IPS-18c (cell line): Measurements from ENCODE around the gene RAB25.
"Not testable (repeated sequence)": the region's sequence is repeated elsewhere in the genome, so short reads cannot be mapped to it uniquely, and the experiment has no call there.

Source experiments
- H3K4me3 ChIP-seq: 2 replicates; pipeline ENCODE4 v1.7.0; 2013; ENCODE audit warnings: low read depth, mild to moderate bottlenecking, low read length, moderate library complexity; ENCODE audit not compliant: insufficient read depth
- H3K9me3 ChIP-seq: one replicate; pipeline ENCODE4 v1.6.1; 2013; ENCODE audit warnings: mild to moderate bottlenecking, low read length, moderate library complexity; ENCODE audit not compliant: control insufficient read depth, insufficient read depth

Gene RAB25

GRCh38 chr1:156060937-156061636 lies at the start of gene RAB25:
TSS of gene RAB25 (plus strand) at chr1:156061160. CDS start at chr1:156061401, 241 bp downstream.
- H3K9me3 ChIP-seq, result no peaks in the 10 kb centered on the region
- peak within 1 kb of the TSS; percentile 53; the same call in 1 of the 2 replicates for H3K4me3 ChIP-seq

- Histone ChIP-seq H3K9me3 (no peaks in the 10 kb centered on the region), H3K4me3 (no peak overlapping the region)
These were observed 48.7 kb upstream of the RAB25 start for GRCh38 chr1:156012051-156012817.

- Histone ChIP-seq H3K9me3 (no peaks in the 10 kb centered on the region), H3K4me3 (no peak overlapping the region)
These were observed 46.1 kb upstream of the RAB25 start for GRCh38 chr1:156014829-156015228.

- Histone ChIP-seq H3K9me3 (no peaks in the 10 kb centered on the region), H3K4me3 (peak overlapping the region; percentile 75)
These were observed 41.0 kb upstream of the RAB25 start for GRCh38 chr1:156019946-156020292.

- Histone ChIP-seq H3K4me3 (peak within 1 kb of the TSS; percentile 75), H3K9me3 (no peaks in the 10 kb centered on the region)
These were observed 40.5 kb upstream of the RAB25 start, which contains the start of gene SSR2 for GRCh38 chr1:156020293-156021092. TSS of gene SSR2 (minus strand) at chr1:156020951. CDS start at chr1:156020167, 784 bp downstream.

DNA sequence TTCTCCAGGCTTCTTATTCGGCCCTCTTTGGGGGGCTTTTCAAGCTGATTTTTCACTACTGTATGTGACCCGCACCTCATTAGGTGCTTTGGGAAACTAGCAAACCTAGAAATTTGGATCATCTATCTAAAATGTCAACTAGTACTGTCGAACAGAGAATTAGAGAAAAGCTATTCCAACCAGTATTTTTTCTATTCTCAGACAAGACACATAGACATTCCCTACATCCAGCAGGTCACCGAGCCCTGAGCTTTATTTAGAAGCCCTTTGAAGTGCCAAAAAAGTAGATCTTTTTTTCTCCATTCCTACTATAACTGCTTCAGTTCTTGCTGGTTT lies 39.9 kb upstream of the RAB25 start:
- Histone ChIP-seq H3K4me3 (peak overlapping the region; percentile 75), H3K9me3 (no peaks in the 10 kb centered on the region)

DNA sequence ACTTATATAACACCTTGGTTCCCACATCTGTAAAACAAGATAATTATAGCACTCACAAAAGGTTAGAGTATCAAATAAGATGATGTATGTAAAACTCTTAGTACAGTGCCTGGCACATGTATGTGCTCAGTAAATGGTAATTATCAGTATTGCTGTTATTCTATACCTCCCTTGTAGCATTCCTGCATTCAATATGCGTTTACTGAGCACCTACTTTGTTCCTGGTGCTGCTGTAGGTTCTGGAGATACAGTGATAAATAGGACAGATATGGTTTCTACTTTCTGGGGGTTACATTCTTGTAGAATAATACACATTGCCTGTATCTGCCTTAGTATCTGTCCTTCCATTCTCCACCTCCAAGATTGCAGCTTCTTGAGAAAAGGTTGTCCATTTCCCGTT lies 39.0 kb upstream of the RAB25 start:
- Histone ChIP-seq H3K9me3 (no peaks in the 10 kb centered on the region), H3K4me3 (no peak overlapping the region)

DNA sequence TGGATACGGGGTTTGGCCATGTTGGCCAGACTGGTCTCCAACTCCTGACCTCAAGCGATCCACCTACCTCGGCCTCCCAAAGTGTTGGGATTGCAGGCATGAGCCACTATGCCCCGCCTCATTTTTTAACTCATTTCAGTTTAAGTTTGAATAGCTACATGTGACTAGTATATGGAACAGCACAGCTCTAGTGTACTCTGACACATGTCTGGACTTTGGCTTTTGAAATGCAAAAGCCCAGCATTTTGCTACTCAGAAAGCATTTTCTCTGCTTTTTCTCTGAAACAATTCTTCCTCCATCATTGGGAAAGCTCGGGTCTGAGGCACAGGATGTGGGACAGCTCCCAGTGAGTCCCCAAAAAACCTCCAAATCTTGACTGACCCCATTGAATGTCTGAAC lies 36.2 kb upstream of the RAB25 start:
- Histone ChIP-seq H3K4me3 (no peak overlapping the region), H3K9me3 (no peaks in the 10 kb centered on the region)

GRCh38 chr1:156025876-156026275 lies 35.1 kb upstream of the RAB25 start:
- no peaks in the 10 kb centered on the region for H3K9me3 ChIP-seq
- no peak overlapping the region for H3K4me3 ChIP-seq

GRCh38 chr1:156026588-156026987 lies 34.4 kb upstream of the RAB25 start:
- H3K9me3 ChIP-seq, result no peaks in the 10 kb centered on the region
- no peak overlapping the region for H3K4me3 ChIP-seq

DNA sequence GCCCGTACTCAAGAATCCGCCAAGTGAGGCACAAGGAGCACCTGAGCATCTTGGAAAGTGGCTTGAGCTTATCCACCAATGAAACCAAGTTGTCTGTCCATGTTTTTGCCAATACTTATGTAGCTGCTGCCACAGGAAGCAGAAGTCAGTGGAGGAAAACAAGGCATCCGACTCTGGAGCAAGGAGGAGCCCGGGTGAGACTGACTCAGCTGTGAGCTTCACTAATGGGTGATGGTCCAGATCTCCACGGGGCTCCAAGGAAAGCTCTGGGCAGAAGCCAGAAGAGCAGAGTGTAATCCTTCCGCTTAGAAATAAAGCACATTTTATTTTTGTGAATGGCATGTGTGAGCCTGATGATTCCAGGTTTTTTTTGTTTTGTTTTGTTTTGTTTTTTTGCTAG lies 27.9 kb upstream of the RAB25 start:
- no peak overlapping the region for H3K4me3 ChIP-seq
- H3K9me3 ChIP-seq, result no peaks in the 10 kb centered on the region

DNA sequence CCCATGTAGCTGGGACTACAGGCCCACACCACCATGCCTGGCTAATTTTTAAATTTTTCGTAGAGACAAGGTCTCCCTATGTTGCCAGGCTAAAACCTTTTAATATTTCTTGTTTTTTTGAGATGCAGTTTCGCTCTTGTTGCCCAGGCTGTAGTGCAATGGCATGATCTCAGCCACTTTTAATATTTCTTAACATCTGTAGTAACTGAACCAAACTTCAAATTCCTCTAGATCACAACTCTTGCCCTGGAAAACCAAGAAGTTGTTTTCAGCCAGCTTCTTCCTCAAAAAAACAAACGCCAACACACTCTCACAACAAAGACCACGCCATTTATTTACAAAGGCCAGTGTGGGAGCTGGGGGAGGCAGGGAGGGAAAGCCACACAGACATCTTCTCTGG lies 26.0 kb upstream of the RAB25 start:
- not testable (repeated sequence) for H3K4me3 ChIP-seq

DNA sequence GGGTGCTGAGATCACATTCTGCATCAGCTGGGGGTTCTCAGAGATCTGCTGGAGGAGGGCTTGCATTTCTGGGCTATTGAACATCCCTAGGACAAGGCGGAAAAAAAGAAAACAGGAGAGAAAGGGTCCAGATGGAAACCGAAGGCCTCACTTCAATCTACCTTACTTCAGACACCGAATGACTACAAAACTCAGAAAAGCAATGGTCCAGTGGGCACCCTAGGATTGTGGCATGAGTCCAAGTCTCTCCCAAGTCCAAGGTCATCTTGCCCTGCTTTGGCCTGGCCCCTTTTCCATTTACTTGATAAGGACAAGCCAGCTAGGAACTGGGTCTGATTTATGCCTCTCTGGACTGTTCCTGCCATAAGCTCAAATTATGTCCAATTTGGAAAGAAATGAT lies 18.1 kb upstream of the RAB25 start:
- Histone ChIP-seq H3K4me3 (no peak overlapping the region), H3K9me3 (no peaks in the 10 kb centered on the region)

More for the DNA sequence above, 26.0 kb upstream of the RAB25 start:
- H3K9me3 ChIP-seq, result not testable (repeated sequence)

GRCh38 chr1:156045076-156045475 lies 15.9 kb upstream of the RAB25 start:
- Histone ChIP-seq H3K9me3 (no peaks in the 10 kb centered on the region), H3K4me3 (no peak overlapping the region)

DNA sequence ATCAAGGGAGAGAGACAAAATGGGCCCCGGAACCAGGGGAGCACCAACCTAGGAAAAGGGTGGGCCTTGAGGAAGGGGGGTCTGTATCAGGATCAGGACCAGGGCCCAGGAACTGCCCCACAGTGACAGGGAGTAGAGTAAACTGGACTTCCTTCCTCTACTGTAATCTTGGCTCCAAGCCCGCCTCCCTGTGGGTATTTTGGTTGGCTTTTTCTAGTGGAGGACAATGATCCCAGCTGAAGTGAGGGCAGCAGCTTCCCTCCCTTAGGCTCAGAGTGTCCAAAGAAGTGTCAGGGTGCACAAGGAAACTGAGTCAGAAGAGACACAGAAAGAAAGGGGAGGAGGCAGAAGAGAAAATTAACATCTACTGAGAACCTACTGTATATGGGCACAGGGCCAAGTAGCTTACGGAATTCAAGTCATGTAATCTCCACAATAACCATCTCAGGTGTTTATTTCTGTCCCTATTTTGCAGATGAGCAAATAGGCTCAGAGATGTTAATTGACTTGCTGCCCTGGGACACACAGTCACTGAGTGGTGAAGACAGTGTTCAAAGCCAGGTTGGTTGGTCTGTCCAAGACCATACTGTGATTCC lies 12.2 kb upstream of the RAB25 start:
- H3K4me3 ChIP-seq, result no peak overlapping the region
- H3K9me3 ChIP-seq, result no peaks in the 10 kb centered on the region

DNA sequence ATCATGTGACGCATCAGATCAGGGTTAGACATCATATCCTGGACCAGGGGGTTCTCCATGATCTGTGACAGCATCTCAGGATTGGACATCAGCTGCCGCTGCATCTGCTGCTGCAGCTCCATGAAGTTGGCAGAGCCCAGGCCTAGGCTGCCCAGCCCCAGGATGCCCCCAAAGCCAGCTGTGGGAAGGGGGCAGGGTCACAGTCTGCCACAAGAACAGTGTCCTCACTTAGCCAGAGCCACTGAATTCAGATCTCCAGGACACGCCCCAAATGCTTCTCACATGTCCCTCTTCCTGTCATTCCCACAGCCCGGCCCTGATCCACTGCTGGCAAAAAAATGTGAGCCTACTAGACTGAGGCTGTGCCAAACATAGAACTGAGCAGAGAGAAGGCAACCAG lies 10.6 kb upstream of the RAB25 start:
- H3K9me3 ChIP-seq, result no peaks in the 10 kb centered on the region

DNA sequence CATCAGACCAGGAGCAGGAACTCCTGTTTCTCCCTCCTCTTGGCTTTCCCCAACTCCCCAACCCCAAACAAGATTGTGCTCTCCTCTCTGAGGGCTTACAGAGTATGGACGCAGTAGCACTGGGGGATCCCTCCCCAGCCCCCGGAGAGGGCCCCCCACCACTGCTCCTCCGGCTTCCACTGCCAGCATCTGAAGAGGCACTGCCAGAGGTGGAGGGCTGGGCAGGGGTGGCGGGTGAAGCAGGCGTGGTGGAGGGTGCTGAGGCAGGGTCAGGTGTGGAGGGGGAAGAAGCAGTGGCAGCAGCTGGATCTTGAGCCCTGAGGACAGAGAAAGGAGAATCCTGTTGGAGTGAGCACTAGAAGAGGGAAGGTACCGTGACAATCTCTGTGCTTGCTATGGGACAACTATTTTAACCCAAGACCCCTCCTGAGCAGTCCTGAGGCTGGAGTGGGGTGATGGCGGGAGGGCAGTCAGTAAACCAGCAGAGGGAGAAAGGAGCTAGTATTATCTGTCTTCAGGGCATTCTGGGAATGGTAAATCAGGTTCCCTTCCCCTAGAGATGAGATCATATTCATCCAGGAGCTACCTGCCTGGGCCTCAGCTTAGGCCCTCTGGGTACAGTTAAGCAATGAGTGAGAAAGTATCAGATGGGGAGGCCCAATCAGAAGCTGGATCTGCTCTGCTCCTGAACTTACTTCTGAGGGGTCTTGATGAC lies 9.8 kb upstream of the RAB25 start:
- no peak overlapping the region for H3K4me3 ChIP-seq
- H3K9me3 ChIP-seq, result no peaks in the 10 kb centered on the region

More for the DNA sequence above, 10.6 kb upstream of the RAB25 start:
- no peak overlapping the region for H3K4me3 ChIP-seq
